Activated CD4-positive, alpha-beta T cell treated with anti-CD3 and anti-CD28 coated beads for 48 hours (primary cell): ENCODE data around the gene ARL4A.
A peak's percentile ranks its signal among the peaks of the same experiment; 100 is the strongest.

ENCODE experiments used
- DNase-seq: peaks from one replicate; pipeline ENCODE4 v3.0.0-alpha.2; 2020

ARL4A gene

GRCh38 chr7:12705878-12706277, 18.4 kb downstream of the ARL4A start:
- DNase-seq = no peak

- DNase-seq = no peak
Measured at GRCh38 chr7:12706900-12707536, 19.6 kb downstream of the ARL4A start.

GRCh38 chr7:12708314-12708713, 20.9 kb downstream of the ARL4A start:
- no peak for DNase-seq

GRCh38 chr7:12709726-12710502, 22.5 kb downstream of the ARL4A start:
- no peak for DNase-seq

GRCh38 chr7:12711124-12711523, 23.7 kb downstream of the ARL4A start:
- no peak for DNase-seq

GRCh38 chr7:12712236-12712635, 24.8 kb downstream of the ARL4A start:
- DNase-seq = no peak

- DNase-seq = no peak
Measured at GRCh38 chr7:12713625-12714378, 26.4 kb downstream of the ARL4A start.

- DNase-seq = no peak
Measured at GRCh38 chr7:12714379-12714737, 26.9 kb downstream of the ARL4A start.

GRCh38 chr7:12715372-12716133, 28.1 kb downstream of the ARL4A start:
- peak; percentile 42 for DNase-seq

- no peak for DNase-seq
Measured at GRCh38 chr7:12716134-12716681, 28.8 kb downstream of the ARL4A start.

GRCh38 chr7:12716722-12717121, 29.3 kb downstream of the ARL4A start:
- DNase-seq = no peak

GRCh38 chr7:12719141-12719919, 31.9 kb downstream of the ARL4A start:
- no peak for DNase-seq

- no peak for DNase-seq
Measured at GRCh38 chr7:12719981-12720865, 32.8 kb downstream of the ARL4A start.

- no peak for DNase-seq
Measured at GRCh38 chr7:12721286-12721830, 33.9 kb downstream of the ARL4A start.

- DNase-seq = no peak
Measured at GRCh38 chr7:12722136-12722535, 34.7 kb downstream of the ARL4A start.

- no peak for DNase-seq
Measured at GRCh38 chr7:12722636-12723605, 35.5 kb downstream of the ARL4A start.

GRCh38 chr7:12725575-12726316, 38.3 kb downstream of the ARL4A start:
- no peak for DNase-seq

- no peak for DNase-seq
Measured at GRCh38 chr7:12726908-12727307, 39.5 kb downstream of the ARL4A start.
